Small intestine (tissue), 7 donors: ENCODE data around the gene ADGB. TPM values are rescaled to one million over a fixed set of nuclear protein-coding genes. Genes with fewer than 3 reads are reported as not detected.
"Not testable (repeated sequence)": the region's sequence is repeated elsewhere in the genome, so short reads cannot be mapped to it uniquely, and the experiment has no call there.

Experiments
- DNase-seq, 2 donors: peaks; one replicate each; pipeline versions ENCODE4 v3.0.0 to v3.0.0-alpha.2; 2013
- FAIRE-seq: peaks from 2 replicates; lab custom pipeline; 2012; peaks lifted over from hg19 to GRCh38; lab: Jason Lieb, UNC
- H3K27ac ChIP-seq, 3 donors: one replicate each; pipeline ENCODE4 v1.5.1; 2013; ENCODE audit warnings: low read length in 2 of 3, mild to moderate bottlenecking in 2 of 3, control low read depth in 1 of 3, inconsistent platforms in 1 of 3, low read depth in 1 of 3, moderate library complexity in 1 of 3
- H3K27me3 ChIP-seq, 3 donors: one replicate each; pipeline ENCODE4 v1.6.1; 2013; ENCODE audit warnings: low read length in 3 of 3, inconsistent platforms in 1 of 3; ENCODE audit not compliant: control insufficient read depth in 3 of 3, insufficient read depth in 3 of 3
- H3K36me3 ChIP-seq, 3 donors: one replicate each; pipeline ENCODE4 v1.6.1; 2013; ENCODE audit warnings: low read length in 3 of 3, inconsistent platforms in 1 of 3, low read depth in 1 of 3, mild to moderate bottlenecking in 1 of 3, moderate library complexity in 1 of 3; ENCODE audit not compliant: control insufficient read depth in 3 of 3, insufficient read depth in 2 of 3
- H3K4me1 ChIP-seq, 3 donors: one replicate each; pipeline ENCODE4 v1.6.1; 2013; ENCODE audit warnings: low read length in 2 of 3, inconsistent platforms in 1 of 3, low read depth in 1 of 3, mild to moderate bottlenecking in 1 of 3, moderate library complexity in 1 of 3; ENCODE audit not compliant: control insufficient read depth in 3 of 3, insufficient read depth in 2 of 3
- H3K4me3 ChIP-seq, 3 donors: one replicate each; pipeline ENCODE4 v1.5.1; 2013; ENCODE audit warnings: low read length in 3 of 3, control low read depth in 1 of 3, inconsistent platforms in 1 of 3, low read depth in 1 of 3, mild to moderate bottlenecking in 1 of 3, moderate library complexity in 1 of 3
- H3K9me3 ChIP-seq, 2 donors: one replicate each; pipeline ENCODE4 v1.6.1; 2013; ENCODE audit warnings: low read depth in 1 of 2, low read length in 1 of 2; ENCODE audit not compliant: control insufficient read depth in 2 of 2, insufficient read depth in 1 of 2
- WGBS, 3 donors: extraction: QIAGEN DNeasy Blood & Tissue Kit; methylation state at CpG; one replicate each; pipeline ENCODE4 v1.1.7; 2013; 5-methylcytosine and 5-hydroxymethylcytosine counted together
- polyA plus RNA-seq, 4 donors: library from polyadenylated mRNA; stranded (reverse) in 3 of 4; unstranded in 1 of 4; fragments of 200-250 nt in 3 of 4; fragments of 120-200 nt in 1 of 4; gene quantifications; one replicate each; pipeline versions ENCODE4 v1.2.1 to v1.2.3, GENCODE V29; 2013
- donor health status: healthy with polysubstance abuse.
- donor health status: control.
- donor health status: control.
- donor health status: Bipolar disorder and iron deficiency.
- donor health status: healthy.

The ADGB gene
- polyA plus RNA-seq, 4 donors = under 0.01 TPM; not detected in 3

DNA sequence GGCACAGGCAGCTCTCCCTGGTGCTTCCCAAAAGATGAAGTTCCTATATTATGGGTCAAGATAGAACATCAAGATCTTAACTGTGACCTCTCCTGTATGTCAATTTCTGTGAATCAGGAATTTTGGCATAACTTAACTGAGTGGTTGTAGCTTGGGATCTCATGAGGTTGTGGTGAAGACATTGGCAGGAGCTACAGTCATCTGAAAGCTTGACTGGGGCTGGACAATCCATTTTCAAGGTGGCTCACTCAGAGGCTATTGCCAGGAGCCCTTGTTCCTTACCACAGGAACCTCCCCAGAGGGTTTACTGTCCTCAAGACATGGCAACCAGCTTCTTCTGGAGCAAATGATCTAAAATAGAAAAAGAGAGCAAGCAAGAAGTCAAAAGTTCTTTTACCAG lies 252.2 kb downstream of the ADGB start:
- Histone ChIP-seq H3K4me3 (no peak overlapping the region), H3K27ac (no peak overlapping the region), H3K27me3 (no peaks in the 10 kb centered on the region), H3K9me3 (peaks cover 0 to 4% of the 10 kb centered on the region in 2 donors), H3K4me1 (no peaks in the 10 kb centered on the region), H3K36me3 (no peaks in the 10 kb centered on the region)
- FAIRE-seq (no peak), DNase-seq (no peak)

DNA sequence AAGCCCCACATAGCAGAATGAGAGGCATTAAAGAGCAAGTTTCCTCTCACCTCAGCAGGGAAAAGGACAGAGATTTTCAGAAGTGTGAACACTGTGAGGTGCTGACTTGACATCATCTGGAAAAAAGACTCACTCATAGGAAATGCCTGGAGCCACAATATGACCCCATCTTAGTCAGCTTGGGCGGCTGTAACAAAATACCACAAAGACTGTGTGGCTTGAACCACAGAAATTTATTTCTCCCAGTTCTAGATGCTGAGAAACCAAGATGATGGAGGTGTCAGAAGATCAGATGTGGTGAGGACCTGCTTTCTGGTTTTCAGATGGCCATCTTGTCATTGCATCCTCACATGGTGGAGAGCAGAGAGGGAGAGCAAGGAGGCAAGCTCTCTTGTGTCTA lies 253.1 kb downstream of the ADGB start:
- DNase-seq (no peak), FAIRE-seq (no peak)
- Histone ChIP-seq H3K9me3 (peaks cover 0 to 4% of the 10 kb centered on the region in 2 donors), H3K36me3 (no peaks in the 10 kb centered on the region), H3K4me3 (no peak overlapping the region), H3K27me3 (no peaks in the 10 kb centered on the region), H3K27ac (no peak overlapping the region), H3K4me1 (no peaks in the 10 kb centered on the region)
- 67 to 88% (median 83%) methylated on average over 1 of the region's 1 CpG for WGBS, 3 donors

DNA sequence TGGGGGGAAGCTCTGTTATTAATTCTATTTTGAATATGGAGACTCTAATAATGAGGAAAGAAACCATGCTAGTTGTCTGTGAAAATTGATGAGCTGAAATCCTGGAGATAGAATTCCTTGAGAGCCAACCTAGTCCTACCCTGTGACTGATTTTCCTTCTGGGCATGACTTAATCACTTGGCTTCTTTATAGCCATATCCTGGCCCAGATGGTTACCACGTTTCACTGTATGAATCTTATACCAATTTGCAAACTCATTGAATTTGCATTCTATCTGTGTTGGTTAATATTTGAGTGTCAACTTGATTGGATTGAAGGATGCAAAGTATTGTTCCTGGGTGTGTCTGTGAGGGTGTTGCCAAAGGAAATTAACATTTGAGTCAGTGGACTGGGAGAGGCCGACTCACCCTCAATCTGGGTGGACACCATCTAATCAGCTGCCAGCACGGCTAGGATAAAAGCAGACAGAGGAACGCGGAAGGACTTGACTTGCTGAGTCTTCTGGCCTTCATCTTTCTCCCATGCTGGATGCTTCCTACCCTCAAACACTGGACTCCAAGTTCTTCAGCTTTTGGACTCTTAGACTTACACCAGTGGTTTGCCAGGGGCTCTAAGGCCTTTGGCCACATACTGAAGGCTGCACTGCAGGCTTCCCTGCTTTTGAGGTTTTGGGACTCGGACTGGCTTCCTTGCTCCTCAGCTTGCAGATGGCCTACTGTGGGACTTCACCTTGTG lies 255.9 kb downstream of the ADGB start:
- not testable (repeated sequence) for H3K4me3 ChIP-seq, H3K36me3 ChIP-seq, H3K27me3 ChIP-seq, DNase-seq, H3K9me3 ChIP-seq, FAIRE-seq, H3K4me1 ChIP-seq, H3K27ac ChIP-seq
- WGBS, 3 donors = 74 to 84% (median 84%) methylated on average over 6 of the region's 6 CpGs

DNA sequence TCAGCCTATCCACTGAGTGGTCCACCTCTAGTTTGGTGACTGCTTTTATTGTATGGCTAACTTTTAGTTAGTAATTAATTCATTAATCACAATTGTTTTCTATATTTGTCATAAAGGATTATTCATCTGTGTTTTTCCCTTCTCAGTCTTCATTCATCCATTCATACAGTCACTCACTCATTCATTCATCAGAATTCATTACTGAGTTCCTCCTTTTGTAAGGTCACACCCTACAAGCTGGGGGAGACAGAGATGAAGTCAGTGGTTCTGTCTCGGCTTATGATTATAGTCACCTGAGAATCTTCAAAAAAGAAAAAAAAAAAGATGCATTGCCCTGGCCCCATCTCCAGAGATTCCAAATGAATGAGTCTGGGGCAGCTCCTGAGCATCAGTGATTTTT lies 257.1 kb downstream of the ADGB start:
- FAIRE-seq (no peak), DNase-seq (no peak)

DNA sequence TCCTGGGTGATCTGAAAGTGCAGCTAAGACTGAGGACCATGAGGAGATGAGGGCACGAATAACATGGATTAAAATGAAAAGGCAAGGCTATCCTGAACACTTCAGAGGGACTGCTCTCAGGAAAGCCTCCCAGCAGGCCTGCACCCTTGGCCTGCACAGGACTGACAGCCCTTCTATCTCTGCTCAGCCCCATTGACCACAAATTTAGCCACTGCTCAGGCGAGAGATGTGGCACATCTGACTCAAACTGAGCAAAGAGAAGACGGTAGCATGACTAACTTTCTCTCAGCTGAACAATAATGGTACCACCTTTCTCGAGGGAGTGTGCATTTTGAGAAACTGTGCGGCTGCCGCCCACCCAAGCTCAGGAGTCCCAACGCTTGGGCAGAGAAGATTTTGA lies 257.5 kb downstream of the ADGB start:
- 73 to 91% (median 84%) methylated on average over 7 of the region's 7 CpGs for WGBS, 3 donors
- H3K4me1 ChIP-seq = peaks cover 0 to 5% (median 0%) of the 10 kb centered on the region in 3 donors

More for the DNA sequence above, 257.1 kb downstream of the ADGB start:
- Histone ChIP-seq H3K9me3 (peaks cover 0 to 5% of the 10 kb centered on the region in 2 donors), H3K4me3 (no peak overlapping the region), H3K27ac (no peak overlapping the region), H3K4me1 (peaks cover 0 to 5% (median 0%) of the 10 kb centered on the region in 3 donors), H3K36me3 (no peaks in the 10 kb centered on the region), H3K27me3 (no peaks in the 10 kb centered on the region)
- 58 to 75% (median 69%) methylated on average over 1 of the region's 1 CpG for WGBS, 3 donors

DNA sequence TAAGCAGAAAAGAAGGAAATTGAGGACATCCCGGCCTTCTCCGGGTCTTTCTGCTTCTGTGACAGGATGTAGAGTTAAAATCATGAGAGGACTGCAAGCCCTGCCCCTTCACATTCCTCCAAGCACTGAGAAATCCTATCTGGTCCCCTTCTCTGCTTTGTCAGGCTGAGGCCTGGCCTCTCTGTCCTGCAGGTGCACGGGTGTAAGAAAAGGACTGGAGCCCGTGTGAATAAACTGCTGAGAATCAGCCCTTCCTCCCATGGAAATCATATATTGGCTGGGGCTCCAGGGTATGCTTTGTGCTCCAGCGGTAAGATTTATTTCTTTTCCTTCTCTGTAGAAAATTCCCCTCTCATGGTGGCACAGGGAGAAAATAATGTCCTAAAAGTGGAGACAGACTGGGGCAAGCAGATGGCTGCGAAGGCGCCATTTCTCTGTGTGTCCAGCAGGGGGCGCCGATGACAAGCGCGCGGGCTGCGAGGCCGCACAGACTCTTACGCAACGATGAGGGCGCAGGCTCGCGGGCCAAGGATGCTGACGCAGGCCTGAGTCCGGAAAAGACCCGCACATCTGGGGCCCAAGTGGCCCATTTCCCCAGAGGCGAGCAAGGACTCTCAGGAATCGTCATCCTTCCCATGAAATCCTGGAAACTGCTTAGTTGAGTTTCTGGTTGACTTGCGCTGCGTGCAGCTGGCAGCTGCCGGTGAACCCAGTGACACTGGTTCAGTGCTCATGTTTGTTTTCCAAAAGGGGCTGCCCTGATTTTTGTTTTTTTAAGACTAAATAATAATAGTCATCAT lies 258.6 kb downstream of the ADGB start:
- WGBS, 3 donors = 19 to 25% (median 24%) methylated on average over 27 of the region's 27 CpGs
- Histone ChIP-seq H3K9me3 (peaks cover 0 to 3% of the 10 kb centered on the region in 2 donors), H3K36me3 (no peaks in the 10 kb centered on the region), H3K4me3 (peak overlapping the region in 1 of 3 donors; percentile 37), H3K27me3 (no peaks in the 10 kb centered on the region), H3K4me1 (peaks cover 0 to 5% (median 0%) of the 10 kb centered on the region in 3 donors), H3K27ac (peak overlapping the region in 1 of 3 donors; percentile 80)
- peak; percentile 65 to 86 for DNase-seq
- FAIRE-seq = no peak

More for the DNA sequence above, 257.5 kb downstream of the ADGB start:
- peaks cover 0 to 3% of the 10 kb centered on the region in 2 donors for H3K9me3 ChIP-seq
- H3K36me3 ChIP-seq = no peaks in the 10 kb centered on the region
- no peaks in the 10 kb centered on the region for H3K27me3 ChIP-seq
- H3K4me3 ChIP-seq = no peak overlapping the region
- FAIRE-seq (no peak), DNase-seq (no peak)
- H3K27ac ChIP-seq = no peak overlapping the region

DNA sequence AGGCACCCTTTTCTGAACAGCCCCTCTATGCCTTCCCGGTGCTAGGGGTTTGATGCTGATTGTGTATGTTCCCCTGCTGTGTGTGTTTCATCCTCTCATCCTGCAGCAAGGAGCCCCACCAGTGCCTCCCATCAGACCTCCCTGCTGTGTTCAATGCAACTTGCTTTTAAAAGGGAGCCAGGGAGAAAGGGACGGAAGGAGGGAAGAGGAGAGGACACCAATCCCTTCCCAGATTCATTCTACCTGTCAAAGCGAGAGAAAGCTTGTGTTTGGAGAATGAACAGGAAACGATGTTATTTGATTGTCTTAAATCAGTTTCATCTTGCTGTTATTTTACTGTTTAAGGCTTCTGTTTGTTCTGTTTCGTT lies 259.2 kb downstream of the ADGB start:
- DNase-seq (no peak), FAIRE-seq (no peak)
- Histone ChIP-seq H3K4me3 (peak overlapping the region in 1 of 3 donors; percentile 37), H3K9me3 (peaks cover 0 to 3% of the 10 kb centered on the region in 2 donors), H3K27me3 (no peaks in the 10 kb centered on the region), H3K36me3 (no peaks in the 10 kb centered on the region), H3K4me1 (peaks cover 0 to 5% (median 0%) of the 10 kb centered on the region in 3 donors), H3K27ac (peak overlapping the region in 1 of 3 donors; percentile 80)
- 61 to 80% (median 78%) methylated on average over 5 of the region's 5 CpGs for WGBS, 3 donors

DNA sequence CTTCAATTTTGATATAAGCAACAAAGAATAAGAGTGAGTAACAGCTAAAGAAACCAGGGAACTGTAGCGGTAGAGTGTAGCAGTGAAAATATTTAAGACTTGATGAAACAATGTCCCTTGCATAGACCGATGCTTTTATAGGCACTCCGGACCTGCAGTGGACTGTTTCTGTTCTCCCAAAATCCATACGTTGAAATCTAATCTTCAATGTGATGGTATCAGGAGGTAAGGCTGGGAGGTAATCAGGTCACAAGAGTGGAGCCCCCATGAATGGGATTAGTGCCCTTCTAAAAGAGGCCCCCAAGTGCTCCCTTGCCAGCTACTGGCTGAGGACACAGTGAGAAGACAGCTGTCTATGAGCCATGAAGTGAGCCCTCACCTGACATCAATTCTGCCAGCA lies 260.4 kb downstream of the ADGB start:
- FAIRE-seq = no peak
- WGBS, 3 donors = 96 to 99% (median 97%) methylated on average over 4 of the region's 4 CpGs
- no peak for DNase-seq
- peaks cover 0 to 3% of the 10 kb centered on the region in 2 donors for H3K9me3 ChIP-seq
- H3K4me3 ChIP-seq = no peak overlapping the region
- H3K27me3 ChIP-seq = no peaks in the 10 kb centered on the region
- peaks cover 0 to 5% (median 0%) of the 10 kb centered on the region in 3 donors for H3K4me1 ChIP-seq
- H3K36me3 ChIP-seq = no peaks in the 10 kb centered on the region
- no peak overlapping the region for H3K27ac ChIP-seq
